Ovary (tissue), 3 donors: ENCODE data around the gene SYK.

Experiments
- POLR2A ChIP-seq: fragments of 450-650 bp; IDR thresholded peaks from one replicate; pipeline ENCODE4 v1.6.1; 2017; ENCODE audit warnings: antibody characterized with exemption, mild to moderate bottlenecking, moderate library complexity
- TF ChIP-seq, protein P1 (sequence below), 3 donors: fragments of 450-650 bp in 2 of 3; fragments of 200-600 bp in 1 of 3; IDR thresholded peaks; one replicate each; pipeline versions ENCODE4 v1.5.1 to v1.8.0; 2016 to 2022; ENCODE audit warnings: antibody characterized with exemption in 3 of 3, mild to moderate bottlenecking in 1 of 3
- donor health status: DM: no; HTN: no; CAD: no.

DNA sequence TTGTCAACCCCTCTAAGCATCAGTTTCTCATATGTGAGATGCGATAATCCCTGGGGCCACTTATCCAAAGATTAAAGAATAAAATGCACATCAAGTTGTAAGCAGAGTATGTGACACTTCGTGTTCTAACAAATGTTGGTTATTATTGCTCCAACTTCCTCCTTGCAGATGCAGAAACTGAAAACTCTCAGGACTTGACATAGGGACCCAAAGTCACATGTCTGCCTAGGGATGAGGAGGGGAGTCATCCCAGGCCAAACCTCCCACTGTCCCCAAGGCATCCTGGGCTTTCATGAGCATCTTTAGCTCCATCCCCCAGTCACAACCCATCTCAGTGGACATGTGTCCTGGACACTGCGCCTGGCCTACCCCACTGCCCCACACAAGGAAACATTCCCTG, 27.5 kb upstream of the SYK start:
- TF ChIP-seq POLR2A: no peak
- TF ChIP-seq, protein P1, sequence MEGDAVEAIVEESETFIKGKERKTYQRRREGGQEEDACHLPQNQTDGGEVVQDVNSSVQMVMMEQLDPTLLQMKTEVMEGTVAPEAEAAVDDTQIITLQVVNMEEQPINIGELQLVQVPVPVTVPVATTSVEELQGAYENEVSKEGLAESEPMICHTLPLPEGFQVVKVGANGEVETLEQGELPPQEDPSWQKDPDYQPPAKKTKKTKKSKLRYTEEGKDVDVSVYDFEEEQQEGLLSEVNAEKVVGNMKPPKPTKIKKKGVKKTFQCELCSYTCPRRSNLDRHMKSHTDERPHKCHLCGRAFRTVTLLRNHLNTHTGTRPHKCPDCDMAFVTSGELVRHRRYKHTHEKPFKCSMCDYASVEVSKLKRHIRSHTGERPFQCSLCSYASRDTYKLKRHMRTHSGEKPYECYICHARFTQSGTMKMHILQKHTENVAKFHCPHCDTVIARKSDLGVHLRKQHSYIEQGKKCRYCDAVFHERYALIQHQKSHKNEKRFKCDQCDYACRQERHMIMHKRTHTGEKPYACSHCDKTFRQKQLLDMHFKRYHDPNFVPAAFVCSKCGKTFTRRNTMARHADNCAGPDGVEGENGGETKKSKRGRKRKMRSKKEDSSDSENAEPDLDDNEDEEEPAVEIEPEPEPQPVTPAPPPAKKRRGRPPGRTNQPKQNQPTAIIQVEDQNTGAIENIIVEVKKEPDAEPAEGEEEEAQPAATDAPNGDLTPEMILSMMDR (IDR thresholded peaks at IDR 0.05): no peak
